Fibroblast of lung (primary cell): ENCODE data around the gene NKX6-2. TPM values are rescaled to one million over a fixed set of nuclear protein-coding genes. Genes with fewer than 3 reads are reported as not detected.

Source experiments
- DNase-seq, 2 donors: peaks; one replicate each; pipeline versions ENCODE4 v3.0.0 to v3.0.0-alpha.2; 2010; ENCODE audit warnings: low read depth in 2 of 2
- H2AFZ ChIP-seq: 2 replicates; pipeline ENCODE4 v1.5.1; 2012; ENCODE audit warnings: low read length, control low read depth, inconsistent platforms
- H3K27ac ChIP-seq: 2 replicates; pipeline ENCODE4 v1.5.1; 2011; ENCODE audit warnings: low read length, control low read depth; ENCODE audit not compliant: insufficient read depth
- H3K27me3 ChIP-seq: 2 replicates; pipeline ENCODE4 v1.5.1; 2011; ENCODE audit warnings: mild to moderate bottlenecking, low read length; ENCODE audit not compliant: control insufficient read depth, insufficient read depth
- H3K36me3 ChIP-seq: 2 replicates; pipeline ENCODE4 v1.5.1; 2011; ENCODE audit warnings: low read length; ENCODE audit not compliant: control insufficient read depth, insufficient read depth
- H3K4me1 ChIP-seq: 2 replicates; pipeline ENCODE4 v1.5.1; 2011; ENCODE audit warnings: low read length; ENCODE audit not compliant: control insufficient read depth, insufficient read depth; ENCODE audit errors: extremely low read depth
- H3K4me2 ChIP-seq: 2 replicates; pipeline ENCODE4 v1.5.1; 2011; ENCODE audit warnings: low read length, control low read depth; ENCODE audit not compliant: insufficient read depth; ENCODE audit errors: extremely low read depth
- H3K4me3 ChIP-seq, 4 experiments: fragments of 200-600 bp in 1 of 4; sonication (generic) in 1 of 4; replicated peaks in 1 of 4; 2 replicates each; pipeline ENCODE4 v1.5.1; 2011 to 2016; ENCODE audit warnings: low read length in 4 of 4, low read depth in 3 of 4, mild to moderate bottlenecking in 3 of 4, control low read depth in 2 of 4, inconsistent platforms in 1 of 4, mixed read lengths in 1 of 4; ENCODE audit not compliant: insufficient read depth in 1 of 4; ENCODE audit errors: control extremely low read depth in 1 of 4
- H3K79me2 ChIP-seq: 2 replicates; pipeline ENCODE4 v1.5.1; 2012; ENCODE audit warnings: mild to moderate bottlenecking, low read length, inconsistent platforms; ENCODE audit not compliant: control insufficient read depth, insufficient read depth
- H3K9ac ChIP-seq: 2 replicates; pipeline ENCODE4 v1.5.1; 2011; ENCODE audit warnings: mild to moderate bottlenecking, low read length, control low read depth; ENCODE audit not compliant: insufficient read depth
- H3K9me3 ChIP-seq: 2 replicates; pipeline ENCODE4 v1.5.1; 2012; ENCODE audit warnings: low read depth, low read length; ENCODE audit not compliant: control insufficient read depth, insufficient read depth
- H4K20me1 ChIP-seq: 2 replicates; pipeline ENCODE4 v1.5.1; 2011; ENCODE audit warnings: low read length; ENCODE audit not compliant: control insufficient read depth, insufficient read depth; ENCODE audit errors: extremely low read depth
- CTCF ChIP-seq, 2 donors: IDR thresholded peaks in 1 of 2; conservative IDR thresholded peaks in 1 of 2; 1 replicate in 1 of 2; 2 replicates in 1 of 2; pipeline ENCODE4 v1.5.1; 2011 to 2012; ENCODE audit warnings: low read length in 2 of 2, control low read depth in 1 of 2, inconsistent platforms in 1 of 2, low read depth in 1 of 2, mild to moderate bottlenecking in 1 of 2
- EZH2 ChIP-seq: IDR thresholded peaks from 2 replicates; pipeline ENCODE4 v1.5.1; 2012; ENCODE audit warnings: low read length, control low read depth, mild to moderate bottlenecking; ENCODE audit errors: missing control alignments
- polyA plus RNA-seq, 2 donors: library from polyadenylated mRNA; depleted of rRNA in 1 of 2; stranded (reverse) in 1 of 2; unstranded in 1 of 2; fragments of >200 nt; gene quantifications; 2 replicates each; pipeline ENCODE4 v1.2.1, GENCODE V29; 2011 to 2012; ENCODE audit warnings: missing spikeins in 1 of 2
- total RNA-seq: library from RNA; depleted of rRNA; stranded (reverse); fragments of >200 nt; gene quantifications from 2 replicates; pipeline ENCODE4 v1.2.1, GENCODE V29; 2014

Gene NKX6-2
- total and polyA plus RNA-seq, 2 donors (not counting 1 experiment from before 2014, with no cell fraction given), result not detected

- no peaks in the 10 kb centered on the region for H4K20me1 ChIP-seq
- H3K4me2 ChIP-seq, result no peak overlapping the region
- no peak for TF ChIP-seq CTCF (conservative IDR thresholded peaks at IDR 0.05 in 1 of 2, IDR thresholded peaks at IDR 0.05 in 1 of 2; ENCODE audit: low read depth in 1 of 2, low read length in 2 of 2)
- no peak for TF ChIP-seq EZH2
- no peaks in the 10 kb centered on the region for H3K79me2 ChIP-seq
- no peak overlapping the region for H2AFZ ChIP-seq
- no peak overlapping the region for H3K27ac ChIP-seq
- no peak overlapping the region for H3K4me3 ChIP-seq
- no peaks in the 10 kb centered on the region for H3K36me3 ChIP-seq
- H3K4me1 ChIP-seq, result no peaks in the 10 kb centered on the region
- H3K9me3 ChIP-seq, result peaks cover 5% of the 10 kb centered on the region
- H3K27me3 ChIP-seq, result peaks cover 8% of the 10 kb centered on the region
- DNase-seq, result no peak
- no peak overlapping the region for H3K9ac ChIP-seq
Observed at GRCh38 chr10:132833421-132834111, 47.6 kb upstream of the NKX6-2 start.

- Histone ChIP-seq H3K9ac (no peak overlapping the region), H3K27ac (no peak overlapping the region), H3K27me3 (peaks cover 8% of the 10 kb centered on the region), H3K4me2 (no peak overlapping the region), H3K79me2 (no peaks in the 10 kb centered on the region), H2AFZ (no peak overlapping the region), H3K9me3 (peaks cover 2% of the 10 kb centered on the region), H4K20me1 (no peaks in the 10 kb centered on the region), H3K4me3 (no peak overlapping the region), H3K4me1 (no peaks in the 10 kb centered on the region), H3K36me3 (no peaks in the 10 kb centered on the region)
- DNase-seq, result no peak
- no peak for TF ChIP-seq CTCF (conservative IDR thresholded peaks at IDR 0.05 in 1 of 2, IDR thresholded peaks at IDR 0.05 in 1 of 2; ENCODE audit: low read depth in 1 of 2, low read length in 2 of 2)
- no peak for TF ChIP-seq EZH2
Observed at GRCh38 chr10:132832186-132832969, 46.4 kb upstream of the NKX6-2 start.

GRCh38 chr10:132829403-132829802 lies 43.5 kb upstream of the NKX6-2 start:
- H3K9ac ChIP-seq, result no peak overlapping the region
- DNase-seq, result no peak
- H2AFZ ChIP-seq, result no peak overlapping the region
- H4K20me1 ChIP-seq, result no peaks in the 10 kb centered on the region
- H3K79me2 ChIP-seq, result no peaks in the 10 kb centered on the region
- no peaks in the 10 kb centered on the region for H3K4me1 ChIP-seq
- peaks cover 8% of the 10 kb centered on the region for H3K27me3 ChIP-seq
- TF ChIP-seq CTCF (conservative IDR thresholded peaks at IDR 0.05 in 1 of 2, IDR thresholded peaks at IDR 0.05 in 1 of 2; ENCODE audit: low read depth in 1 of 2, low read length in 2 of 2), result no peak
- TF ChIP-seq EZH2, result no peak
- no peak overlapping the region for H3K4me2 ChIP-seq
- H3K9me3 ChIP-seq, result no peaks in the 10 kb centered on the region
- H3K27ac ChIP-seq, result no peak overlapping the region
- no peaks in the 10 kb centered on the region for H3K36me3 ChIP-seq
- no peak overlapping the region for H3K4me3 ChIP-seq
